ENCODE measurements around the gene MAPK6. TPM values are rescaled to one million over a fixed set of nuclear protein-coding genes. Genes with fewer than 3 reads are reported as not detected.

MAPK6 gene
- polyA plus RNA-seq, 1 donor from 2014 or later, result 140 TPM

DNA sequence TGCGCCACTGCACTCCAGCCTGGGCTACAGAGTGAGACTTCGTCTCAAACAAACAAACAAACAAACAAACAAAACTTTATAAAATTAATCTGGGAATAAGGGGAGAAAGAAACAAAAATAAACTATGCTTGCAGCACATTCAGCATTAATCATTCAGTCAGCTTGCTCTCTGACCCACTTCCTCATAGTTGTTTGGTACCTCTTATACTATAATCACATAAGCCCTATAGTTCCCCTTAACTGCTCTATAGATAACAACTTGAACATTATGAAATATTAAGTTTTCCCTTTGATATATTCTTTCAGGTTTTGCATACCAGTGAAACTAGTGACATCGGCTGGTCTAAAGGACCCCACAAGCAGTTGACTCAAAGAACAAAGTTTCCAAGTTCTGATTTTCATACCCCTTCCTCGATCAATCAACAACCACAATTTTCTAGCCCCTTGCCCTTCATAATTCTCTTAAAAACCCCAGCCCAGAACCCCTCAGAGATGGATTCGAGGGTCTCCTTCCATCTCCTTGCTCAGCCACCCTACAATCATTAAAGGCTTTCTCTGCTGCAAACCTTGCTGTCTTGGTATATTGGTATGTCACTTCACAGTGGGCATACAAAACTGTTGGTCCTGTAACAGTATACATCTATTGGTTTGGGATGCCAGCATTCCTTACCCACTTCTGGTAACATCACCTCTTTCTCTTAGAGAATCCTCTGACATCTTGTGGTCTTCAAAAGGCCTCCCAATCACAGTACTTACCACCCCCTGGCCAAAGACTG, 67.2 kb downstream of the MAPK6 start:
- Histone ChIP-seq H3K9me3 (ENCODE audit: low read length) (peaks cover 3% of the 10 kb centered on the region), H3K27me3 (ENCODE audit: insufficient read depth, low read depth, low read length) (no peaks in the 10 kb centered on the region), H3K79me2 (replicated peaks; ENCODE audit: insufficient read depth, low read length) (no peaks in the 10 kb centered on the region), H3K4me2 (ENCODE audit: low read length) (no peak overlapping the region), H3K9me2 (ENCODE audit: insufficient read depth, low read length) (no peaks in the 10 kb centered on the region), H3K27ac (ENCODE audit: low read length) (no peak overlapping the region), H3F3A (ENCODE audit: insufficient read depth, low read length, poor library complexity, severe bottlenecking) (no peaks in the 10 kb centered on the region), H2AFZ (ENCODE audit: low read depth, low read length) (no peak overlapping the region), H3K9ac (ENCODE audit: low read length) (no peak overlapping the region), H3K36me3 (ENCODE audit: insufficient read depth, low read length) (no peaks in the 10 kb centered on the region), H3K4me3 (ENCODE audit: low read length) (no peak overlapping the region), H4K20me1 (ENCODE audit: insufficient read depth) (no peaks in the 10 kb centered on the region)
- TF ChIP-seq MXI1 (conservative IDR thresholded peaks at IDR 0.05; ENCODE audit: poor library complexity, severe bottlenecking) (no peak), TAF1 (IDR thresholded peaks at IDR 0.05; ENCODE audit: low read depth) (no peak), SMC3 (conservative IDR thresholded peaks at IDR 0.05; ENCODE audit: poor library complexity) (no peak)
- TF ChIP-seq, protein P1, sequence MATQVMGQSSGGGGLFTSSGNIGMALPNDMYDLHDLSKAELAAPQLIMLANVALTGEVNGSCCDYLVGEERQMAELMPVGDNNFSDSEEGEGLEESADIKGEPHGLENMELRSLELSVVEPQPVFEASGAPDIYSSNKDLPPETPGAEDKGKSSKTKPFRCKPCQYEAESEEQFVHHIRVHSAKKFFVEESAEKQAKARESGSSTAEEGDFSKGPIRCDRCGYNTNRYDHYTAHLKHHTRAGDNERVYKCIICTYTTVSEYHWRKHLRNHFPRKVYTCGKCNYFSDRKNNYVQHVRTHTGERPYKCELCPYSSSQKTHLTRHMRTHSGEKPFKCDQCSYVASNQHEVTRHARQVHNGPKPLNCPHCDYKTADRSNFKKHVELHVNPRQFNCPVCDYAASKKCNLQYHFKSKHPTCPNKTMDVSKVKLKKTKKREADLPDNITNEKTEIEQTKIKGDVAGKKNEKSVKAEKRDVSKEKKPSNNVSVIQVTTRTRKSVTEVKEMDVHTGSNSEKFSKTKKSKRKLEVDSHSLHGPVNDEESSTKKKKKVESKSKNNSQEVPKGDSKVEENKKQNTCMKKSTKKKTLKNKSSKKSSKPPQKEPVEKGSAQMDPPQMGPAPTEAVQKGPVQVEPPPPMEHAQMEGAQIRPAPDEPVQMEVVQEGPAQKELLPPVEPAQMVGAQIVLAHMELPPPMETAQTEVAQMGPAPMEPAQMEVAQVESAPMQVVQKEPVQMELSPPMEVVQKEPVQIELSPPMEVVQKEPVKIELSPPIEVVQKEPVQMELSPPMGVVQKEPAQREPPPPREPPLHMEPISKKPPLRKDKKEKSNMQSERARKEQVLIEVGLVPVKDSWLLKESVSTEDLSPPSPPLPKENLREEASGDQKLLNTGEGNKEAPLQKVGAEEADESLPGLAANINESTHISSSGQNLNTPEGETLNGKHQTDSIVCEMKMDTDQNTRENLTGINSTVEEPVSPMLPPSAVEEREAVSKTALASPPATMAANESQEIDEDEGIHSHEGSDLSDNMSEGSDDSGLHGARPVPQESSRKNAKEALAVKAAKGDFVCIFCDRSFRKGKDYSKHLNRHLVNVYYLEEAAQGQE (IDR thresholded peaks at IDR 0.05; ENCODE audit: borderline replicate concordance), result no peak
- TF ChIP-seq, protein P2, sequence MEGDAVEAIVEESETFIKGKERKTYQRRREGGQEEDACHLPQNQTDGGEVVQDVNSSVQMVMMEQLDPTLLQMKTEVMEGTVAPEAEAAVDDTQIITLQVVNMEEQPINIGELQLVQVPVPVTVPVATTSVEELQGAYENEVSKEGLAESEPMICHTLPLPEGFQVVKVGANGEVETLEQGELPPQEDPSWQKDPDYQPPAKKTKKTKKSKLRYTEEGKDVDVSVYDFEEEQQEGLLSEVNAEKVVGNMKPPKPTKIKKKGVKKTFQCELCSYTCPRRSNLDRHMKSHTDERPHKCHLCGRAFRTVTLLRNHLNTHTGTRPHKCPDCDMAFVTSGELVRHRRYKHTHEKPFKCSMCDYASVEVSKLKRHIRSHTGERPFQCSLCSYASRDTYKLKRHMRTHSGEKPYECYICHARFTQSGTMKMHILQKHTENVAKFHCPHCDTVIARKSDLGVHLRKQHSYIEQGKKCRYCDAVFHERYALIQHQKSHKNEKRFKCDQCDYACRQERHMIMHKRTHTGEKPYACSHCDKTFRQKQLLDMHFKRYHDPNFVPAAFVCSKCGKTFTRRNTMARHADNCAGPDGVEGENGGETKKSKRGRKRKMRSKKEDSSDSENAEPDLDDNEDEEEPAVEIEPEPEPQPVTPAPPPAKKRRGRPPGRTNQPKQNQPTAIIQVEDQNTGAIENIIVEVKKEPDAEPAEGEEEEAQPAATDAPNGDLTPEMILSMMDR (IDR thresholded peaks at IDR 0.05; ENCODE audit: poor library complexity, severe bottlenecking), result no peak

DNA sequence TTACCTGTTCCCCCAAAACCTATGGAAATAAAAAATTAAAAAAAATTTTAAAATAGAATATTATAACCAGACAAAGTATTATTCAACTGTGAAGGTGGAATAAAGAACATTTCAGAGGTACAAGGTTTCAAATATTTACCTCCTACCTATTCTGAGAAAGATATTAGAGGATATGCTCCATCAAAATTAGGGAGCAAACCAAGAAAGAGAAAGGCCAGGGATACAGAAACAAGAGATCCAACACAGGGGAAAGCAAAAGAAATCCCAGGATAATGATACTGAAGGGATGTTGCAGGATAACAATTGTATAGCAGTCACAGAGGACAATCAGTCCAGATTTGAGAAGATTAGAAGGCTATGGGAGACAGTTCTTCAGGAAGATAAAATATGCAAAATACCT, 71.2 kb downstream of the MAPK6 start:
- Histone ChIP-seq H3F3A (ENCODE audit: insufficient read depth, low read length, poor library complexity, severe bottlenecking) (no peaks in the 10 kb centered on the region), H3K36me3 (ENCODE audit: insufficient read depth, low read length) (no peaks in the 10 kb centered on the region), H3K9me3 (ENCODE audit: low read length) (peaks cover 3% of the 10 kb centered on the region), H4K20me1 (ENCODE audit: insufficient read depth) (no peaks in the 10 kb centered on the region), H3K27me3 (ENCODE audit: insufficient read depth, low read depth, low read length) (no peaks in the 10 kb centered on the region), H3K9ac (ENCODE audit: low read length) (no peak overlapping the region), H3K27ac (ENCODE audit: low read length) (no peak overlapping the region), H3K4me3 (ENCODE audit: low read length) (no peak overlapping the region), H2AFZ (ENCODE audit: low read depth, low read length) (no peak overlapping the region), H3K9me2 (ENCODE audit: insufficient read depth, low read length) (no peaks in the 10 kb centered on the region), H3K79me2 (replicated peaks; ENCODE audit: insufficient read depth, low read length) (no peaks in the 10 kb centered on the region), H3K4me2 (ENCODE audit: low read length) (no peak overlapping the region)
- no peak for TF ChIP-seq POLR2AphosphoS5 (IDR thresholded peaks at IDR 0.05)
- TF ChIP-seq RAD21 (conservative IDR thresholded peaks at IDR 0.05), result no peak
- TF ChIP-seq EP300 (conservative IDR thresholded peaks at IDR 0.05; ENCODE audit: poor library complexity, severe bottlenecking), result no peak
- no peak for TF ChIP-seq TAF1 (IDR thresholded peaks at IDR 0.05; ENCODE audit: low read depth)
- TF ChIP-seq MXI1 (conservative IDR thresholded peaks at IDR 0.05; ENCODE audit: poor library complexity, severe bottlenecking), result no peak
- no peak for TF ChIP-seq SMC3 (conservative IDR thresholded peaks at IDR 0.05; ENCODE audit: poor library complexity)
- TF ChIP-seq, protein P2 (IDR thresholded peaks at IDR 0.05; ENCODE audit: poor library complexity, severe bottlenecking), result no peak
- TF ChIP-seq, protein P1 (IDR thresholded peaks at IDR 0.05; ENCODE audit: borderline replicate concordance), result no peak
- TF ChIP-seq EZH2 (IDR thresholded peaks at IDR 0.05; ENCODE audit: borderline replicate concordance, insufficient read depth, low read length, poor library complexity, severe bottlenecking), result no peak

All from neural cell (in vitro differentiated cells).